ENCODE measurements around the gene NPTX1.
A peak's percentile ranks its signal among the peaks of the same experiment; 100 is the strongest.

The NPTX1 gene

DNA sequence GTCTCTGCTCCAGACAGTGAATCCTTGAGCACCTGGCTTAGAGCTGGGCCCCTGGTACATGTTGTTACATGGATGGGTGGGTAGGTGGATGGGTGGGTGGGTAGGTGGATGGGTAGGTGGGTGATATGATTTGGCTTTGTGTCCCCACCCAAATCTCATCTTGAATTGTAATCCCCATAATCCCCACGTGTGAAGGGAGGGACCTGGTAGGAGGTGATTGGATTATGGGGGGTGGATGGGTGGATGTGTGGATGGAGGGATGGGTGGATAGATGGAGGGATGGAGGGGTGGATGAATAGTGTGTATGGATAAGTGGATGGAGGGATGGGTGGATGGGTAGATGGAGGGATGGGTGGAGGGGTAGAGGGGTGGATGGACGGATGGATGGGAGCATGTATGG lies 26.6 kb upstream of the NPTX1 start:
- no peak for DNase-seq

DNA sequence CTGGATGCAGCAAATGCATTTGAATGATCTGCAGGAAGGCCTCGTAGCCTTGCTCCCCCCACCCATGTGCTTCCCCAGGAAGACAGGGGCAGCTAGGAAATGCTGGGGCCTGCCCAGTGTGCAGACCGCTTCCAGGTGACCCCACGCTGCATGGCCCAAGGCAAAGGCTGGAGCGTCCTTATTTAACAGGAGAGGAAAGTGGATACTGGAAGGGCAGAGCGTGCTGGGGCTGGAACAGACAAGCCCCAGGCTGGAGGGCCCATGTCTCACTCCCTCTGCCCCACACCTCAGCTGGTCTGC lies 26.1 kb upstream of the NPTX1 start:
- no peak for DNase-seq

- DNase-seq: peak; percentile 72
Observed at GRCh38 chr17:80501741-80502577, 25.6 kb upstream of the NPTX1 start.

DNA sequence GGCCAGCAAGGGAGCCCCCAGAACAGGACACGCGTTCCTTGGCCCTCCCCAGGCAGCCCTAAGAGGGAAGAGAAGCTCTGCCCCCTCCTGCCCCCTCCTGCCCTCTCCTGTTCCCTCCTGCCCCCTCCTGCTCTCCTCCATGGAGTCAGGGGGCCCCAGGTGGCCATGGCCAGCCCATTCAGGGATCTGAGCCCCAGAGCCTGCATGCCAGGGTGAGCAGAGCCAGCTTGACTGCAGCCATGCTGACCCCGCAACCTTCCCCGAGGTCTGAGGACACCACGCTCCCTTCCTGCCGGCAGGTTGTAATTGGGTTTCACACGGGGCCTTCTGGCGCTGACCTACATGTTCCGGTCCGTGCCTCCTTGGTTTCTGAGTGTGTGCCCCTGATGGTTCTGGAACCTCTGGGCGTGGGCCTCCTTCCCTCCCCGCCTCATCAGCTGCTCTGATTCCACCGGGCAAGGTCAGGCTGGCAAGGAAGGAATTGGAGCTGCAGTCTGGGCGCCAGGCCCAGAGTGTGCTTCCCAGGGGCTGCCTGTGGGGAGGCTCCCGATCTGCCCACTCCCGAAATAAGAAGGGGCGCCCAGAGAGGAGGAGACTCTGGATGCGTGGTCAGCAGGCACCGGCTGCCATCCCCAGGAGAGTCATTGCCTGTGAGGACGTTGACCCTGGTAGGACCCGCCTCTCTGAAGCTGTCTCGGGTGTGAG lies 23.7 kb upstream of the NPTX1 start:
- peak; percentile 25 for DNase-seq

DNA sequence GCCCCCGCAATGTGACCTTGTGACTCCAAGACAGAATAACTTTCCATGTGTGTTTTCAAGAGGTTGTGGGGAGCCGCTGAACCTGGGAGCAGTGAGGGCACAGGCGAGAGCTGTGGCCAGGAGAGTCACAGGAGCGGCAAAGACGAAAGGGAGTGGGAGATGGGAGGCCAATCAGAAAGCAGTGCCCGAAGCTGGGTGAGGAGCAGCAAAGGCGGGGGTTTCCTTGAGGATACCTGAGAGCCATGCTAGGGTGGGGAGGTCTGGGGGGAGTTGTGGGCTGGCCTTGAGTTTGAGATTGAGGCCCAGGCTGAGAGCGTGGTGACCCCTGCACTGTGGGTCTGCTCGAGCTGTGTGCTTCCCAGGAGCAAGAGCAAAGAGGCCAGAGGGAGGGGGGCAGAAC lies 23.2 kb upstream of the NPTX1 start:
- no peak for DNase-seq

- DNase-seq: no peak
Observed at GRCh38 chr17:80498920-80499410, 22.6 kb upstream of the NPTX1 start.

GRCh38 chr17:80498242-80498919 lies 22.0 kb upstream of the NPTX1 start:
- DNase-seq: no peak

GRCh38 chr17:80497726-80498241 lies 21.4 kb upstream of the NPTX1 start:
- DNase-seq: peak; percentile 29

DNA sequence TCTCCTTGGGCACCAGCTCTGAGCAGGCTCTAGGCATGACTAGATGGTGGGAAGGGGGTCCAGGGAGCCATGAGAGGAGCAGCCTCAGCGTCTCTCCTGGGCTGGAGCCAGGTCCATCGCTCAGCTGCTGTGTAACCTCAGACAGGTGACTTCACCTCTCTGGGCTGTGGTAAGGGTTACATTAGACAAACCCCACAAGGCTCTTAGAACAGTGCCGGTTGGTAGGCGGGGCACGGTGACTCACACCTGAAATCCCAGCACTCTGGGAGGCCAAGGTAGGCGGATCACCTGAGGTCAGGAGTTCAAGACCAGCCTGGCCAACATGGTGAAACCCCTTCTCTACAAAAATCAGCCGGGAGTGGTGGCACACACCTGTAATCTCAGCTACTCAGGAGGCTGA lies 18.1 kb upstream of the NPTX1 start:
- no peak for DNase-seq

DNA sequence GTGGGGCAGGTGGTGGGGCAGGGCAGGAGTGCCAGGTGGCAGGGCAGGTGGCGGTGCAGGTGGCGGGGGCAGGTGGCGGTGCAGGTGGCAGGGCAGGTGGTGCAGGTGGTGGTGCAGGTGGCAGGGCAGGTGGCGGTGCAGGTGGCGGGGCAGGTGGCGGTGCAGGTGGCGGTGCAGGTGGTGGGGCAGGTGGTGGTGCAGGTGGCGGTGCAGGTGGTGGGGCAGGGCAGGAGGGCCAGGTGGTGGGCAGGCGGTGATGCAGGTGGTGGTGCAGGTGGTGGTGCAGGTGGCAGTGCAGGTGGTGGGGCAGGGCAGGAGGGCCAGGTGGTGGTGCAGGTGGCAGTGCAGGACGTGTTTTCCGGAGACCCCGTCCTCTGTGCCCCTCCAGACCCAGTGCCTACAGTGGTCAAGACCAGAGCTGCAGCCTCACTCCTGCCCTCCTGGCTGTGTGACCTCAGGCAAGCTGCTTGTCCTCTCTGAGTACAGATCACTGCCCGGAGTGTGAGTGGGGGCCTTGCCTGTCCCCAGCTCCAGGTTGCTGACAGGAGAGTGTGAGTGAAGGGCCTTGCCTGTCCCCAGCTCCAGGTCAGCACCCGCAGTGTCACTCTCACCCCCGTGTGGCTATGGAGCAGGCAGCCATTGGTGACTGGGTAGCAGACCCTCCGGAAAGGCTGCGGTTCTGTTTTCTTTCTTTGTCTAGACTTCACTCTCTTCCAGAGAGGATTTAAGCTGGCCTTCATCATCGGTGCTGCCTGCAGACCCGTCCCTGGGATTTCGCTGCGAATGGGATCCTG lies 16.1 kb upstream of the NPTX1 start:
- no peak for DNase-seq

GRCh38 chr17:80491478-80492342 lies 15.3 kb upstream of the NPTX1 start:
- DNase-seq: no peak

DNA sequence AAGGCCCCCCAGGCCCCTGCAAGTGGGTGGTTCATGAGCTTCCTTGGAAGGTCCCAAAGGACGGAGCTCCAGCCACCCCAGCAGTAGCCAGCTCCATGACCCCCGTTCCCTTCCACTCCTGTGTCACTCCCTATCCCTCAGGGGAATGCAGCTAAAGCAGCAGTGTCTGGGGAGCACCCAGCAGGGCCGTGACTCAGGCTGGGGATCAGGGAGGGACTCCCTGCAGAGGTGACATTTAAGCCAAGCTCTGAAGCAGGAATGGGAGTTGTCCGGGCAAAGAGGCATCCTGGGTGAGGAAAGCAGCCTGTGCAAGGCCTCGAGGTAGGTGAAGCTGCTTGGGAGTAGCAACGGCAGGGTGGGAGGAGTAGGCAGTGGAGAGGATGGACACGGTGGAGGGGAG lies 11.1 kb upstream of the NPTX1 start:
- DNase-seq: no peak

DNA sequence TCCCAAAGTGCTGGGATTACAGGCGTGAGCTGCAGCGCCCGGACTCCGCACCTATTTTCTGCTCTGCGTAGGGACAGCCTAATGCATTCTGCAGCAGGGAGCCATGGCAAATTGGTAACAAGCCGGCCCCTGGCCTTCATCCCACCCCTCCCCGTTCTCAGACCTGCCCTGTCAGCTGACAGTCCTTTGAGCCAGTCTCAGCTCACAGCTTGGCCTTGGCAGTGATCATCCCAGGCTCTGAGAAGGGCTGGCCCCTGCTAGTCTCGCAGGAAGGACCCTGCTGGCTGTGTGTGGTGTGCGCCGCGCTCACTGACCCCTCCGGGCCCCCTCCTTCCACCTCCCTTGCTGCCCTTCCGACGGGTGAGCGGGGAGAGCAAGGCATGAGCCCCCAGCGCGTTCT lies 10.3 kb upstream of the NPTX1 start:
- no peak for DNase-seq

DNA sequence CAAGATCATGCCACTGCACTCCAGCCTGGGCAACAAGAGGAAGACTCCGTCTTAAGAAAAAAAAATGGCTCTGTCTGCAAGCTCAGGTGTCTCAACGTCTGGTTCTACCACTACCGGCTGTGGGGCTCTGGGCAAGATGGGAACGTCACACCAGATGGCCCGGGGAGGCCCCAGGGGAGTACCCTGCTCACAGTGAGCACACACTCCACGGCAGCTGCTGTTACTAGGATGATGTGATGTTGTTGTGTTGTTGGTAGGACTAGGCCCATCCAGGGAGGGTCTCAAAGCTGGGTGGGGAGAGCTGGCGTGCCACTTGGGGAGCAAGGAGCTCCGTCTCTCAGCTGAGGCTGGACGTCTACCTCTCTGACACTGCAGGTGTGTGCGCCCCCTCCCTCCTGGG lies 9.4 kb upstream of the NPTX1 start:
- peak; percentile 99 for DNase-seq

DNA sequence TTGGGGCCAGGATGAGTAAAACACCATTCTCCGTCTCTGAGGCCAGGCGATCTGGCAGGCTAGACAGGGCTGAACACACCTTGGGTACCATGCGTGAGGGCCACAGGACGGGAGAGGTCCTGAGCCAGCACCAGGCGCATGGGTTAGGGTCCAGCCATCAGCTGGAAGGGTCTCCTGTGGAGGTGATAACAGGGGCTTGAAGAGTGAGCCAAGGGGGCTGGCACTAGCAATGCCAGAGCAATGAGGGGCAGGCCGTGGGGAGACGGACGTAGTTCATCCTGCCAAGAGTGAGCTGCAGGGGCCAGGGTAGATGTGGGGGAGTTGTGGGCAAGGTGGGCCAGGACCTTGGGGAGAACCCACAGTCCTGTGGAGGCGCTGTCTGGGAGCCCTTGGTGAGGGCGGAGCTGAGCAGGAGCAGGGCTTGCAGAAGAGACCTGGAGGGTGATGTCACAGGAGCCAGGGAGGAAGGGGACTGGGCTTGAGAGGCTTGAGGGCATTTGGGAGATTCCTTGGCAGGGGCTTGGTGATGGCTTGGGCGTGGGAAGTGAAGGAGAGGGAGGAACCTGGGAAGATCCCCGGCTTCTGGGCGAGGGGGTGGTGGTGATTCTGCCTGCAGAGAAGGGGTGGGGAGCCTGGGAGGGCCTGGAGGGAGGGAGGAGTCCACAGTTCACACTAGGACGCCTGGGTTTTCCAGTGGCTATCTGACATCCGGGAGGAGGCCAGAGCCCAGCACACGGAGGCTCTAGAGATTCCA lies 6.3 kb upstream of the NPTX1 start:
- no peak for DNase-seq

- DNase-seq: no peak
Observed at GRCh38 chr17:80482058-80482318, 5.6 kb upstream of the NPTX1 start.

GRCh38 chr17:80481284-80482057 lies 5.1 kb upstream of the NPTX1 start:
- peak; percentile 43 for DNase-seq

DNA sequence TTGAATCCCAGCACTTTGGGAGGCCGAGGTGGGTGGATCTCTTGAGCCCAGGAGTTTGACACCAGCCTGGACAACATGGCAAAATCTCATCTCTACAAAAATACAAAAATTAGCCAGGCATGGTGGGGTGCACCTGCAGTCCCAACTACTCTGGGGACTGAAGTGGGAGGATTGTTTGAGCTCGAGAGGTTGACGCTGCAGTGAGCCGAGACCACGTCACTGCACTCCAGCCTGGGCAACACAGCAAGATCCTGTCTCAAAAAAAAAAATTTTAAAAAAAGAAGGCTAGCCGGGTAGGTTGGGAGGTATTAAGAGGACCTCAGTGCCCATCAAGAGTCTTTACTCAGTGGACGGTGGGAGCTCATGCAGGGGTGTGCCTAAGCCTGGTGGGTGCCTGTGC lies 3.8 kb upstream of the NPTX1 start:
- DNase-seq: no peak

DNA sequence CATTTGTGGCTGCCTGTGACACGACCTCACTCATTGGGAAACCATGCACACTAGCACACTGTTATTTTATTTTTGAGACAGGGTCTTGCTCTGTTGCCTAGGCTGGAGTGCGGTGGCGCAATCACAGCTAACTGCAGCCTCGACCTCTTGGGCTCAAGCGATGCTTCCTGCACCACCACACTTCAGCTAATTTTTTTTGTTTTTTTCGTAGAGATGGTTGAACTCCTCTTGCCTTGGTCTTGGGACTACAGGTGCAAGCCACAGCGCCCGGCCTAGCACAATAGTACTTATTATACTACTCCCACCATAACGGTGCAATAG lies 2.8 kb upstream of the NPTX1 start:
- no peak for DNase-seq

GRCh38 chr17:80478487-80479245 lies 2.3 kb upstream of the NPTX1 start:
- DNase-seq: no peak
